HL-60 (cell line): ENCODE measurements around the gene KANSL1.

Experiments
- POLR2AphosphoS5 ChIP-seq: IDR thresholded peaks from 2 replicates; pipeline ENCODE4 v1.6.1; 2012; ENCODE audit warnings: low read depth
- TF ChIP-seq, protein P1 (sequence below): IDR thresholded peaks from one replicate; pipeline ENCODE4 v1.5.1; 2011; ENCODE audit warnings: low read length, control low read depth, inconsistent platforms; ENCODE audit not compliant: insufficient read depth
- TF ChIP-seq, protein P2 (sequence below): IDR thresholded peaks from 2 replicates; pipeline ENCODE4 v1.6.1; 2012; ENCODE audit warnings: low read depth; ENCODE audit not compliant: insufficient replicate concordance

DNA sequence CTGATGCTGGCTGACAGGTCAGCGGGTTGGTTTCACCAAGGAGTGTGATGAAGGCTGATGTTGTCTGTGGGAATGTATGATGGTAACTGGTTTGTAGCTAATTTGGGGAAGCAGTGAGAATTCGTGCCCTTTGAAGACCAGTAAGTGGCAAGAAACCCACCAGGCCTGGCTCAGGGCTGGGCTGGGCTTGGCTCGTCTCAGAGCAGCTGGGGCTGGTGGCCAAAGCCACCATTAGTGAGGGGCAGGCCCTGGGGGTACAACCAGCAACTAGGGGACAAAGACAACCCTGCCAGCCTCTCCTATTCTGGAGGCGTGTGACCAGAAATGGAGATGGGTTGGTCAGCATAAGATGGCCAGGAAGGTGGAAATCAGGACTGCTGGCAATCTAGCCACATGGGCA is 207.2 kb downstream of the KANSL1 start:
- TF ChIP-seq, protein P1, sequence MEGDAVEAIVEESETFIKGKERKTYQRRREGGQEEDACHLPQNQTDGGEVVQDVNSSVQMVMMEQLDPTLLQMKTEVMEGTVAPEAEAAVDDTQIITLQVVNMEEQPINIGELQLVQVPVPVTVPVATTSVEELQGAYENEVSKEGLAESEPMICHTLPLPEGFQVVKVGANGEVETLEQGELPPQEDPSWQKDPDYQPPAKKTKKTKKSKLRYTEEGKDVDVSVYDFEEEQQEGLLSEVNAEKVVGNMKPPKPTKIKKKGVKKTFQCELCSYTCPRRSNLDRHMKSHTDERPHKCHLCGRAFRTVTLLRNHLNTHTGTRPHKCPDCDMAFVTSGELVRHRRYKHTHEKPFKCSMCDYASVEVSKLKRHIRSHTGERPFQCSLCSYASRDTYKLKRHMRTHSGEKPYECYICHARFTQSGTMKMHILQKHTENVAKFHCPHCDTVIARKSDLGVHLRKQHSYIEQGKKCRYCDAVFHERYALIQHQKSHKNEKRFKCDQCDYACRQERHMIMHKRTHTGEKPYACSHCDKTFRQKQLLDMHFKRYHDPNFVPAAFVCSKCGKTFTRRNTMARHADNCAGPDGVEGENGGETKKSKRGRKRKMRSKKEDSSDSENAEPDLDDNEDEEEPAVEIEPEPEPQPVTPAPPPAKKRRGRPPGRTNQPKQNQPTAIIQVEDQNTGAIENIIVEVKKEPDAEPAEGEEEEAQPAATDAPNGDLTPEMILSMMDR, result no peak
- TF ChIP-seq, protein P2, sequence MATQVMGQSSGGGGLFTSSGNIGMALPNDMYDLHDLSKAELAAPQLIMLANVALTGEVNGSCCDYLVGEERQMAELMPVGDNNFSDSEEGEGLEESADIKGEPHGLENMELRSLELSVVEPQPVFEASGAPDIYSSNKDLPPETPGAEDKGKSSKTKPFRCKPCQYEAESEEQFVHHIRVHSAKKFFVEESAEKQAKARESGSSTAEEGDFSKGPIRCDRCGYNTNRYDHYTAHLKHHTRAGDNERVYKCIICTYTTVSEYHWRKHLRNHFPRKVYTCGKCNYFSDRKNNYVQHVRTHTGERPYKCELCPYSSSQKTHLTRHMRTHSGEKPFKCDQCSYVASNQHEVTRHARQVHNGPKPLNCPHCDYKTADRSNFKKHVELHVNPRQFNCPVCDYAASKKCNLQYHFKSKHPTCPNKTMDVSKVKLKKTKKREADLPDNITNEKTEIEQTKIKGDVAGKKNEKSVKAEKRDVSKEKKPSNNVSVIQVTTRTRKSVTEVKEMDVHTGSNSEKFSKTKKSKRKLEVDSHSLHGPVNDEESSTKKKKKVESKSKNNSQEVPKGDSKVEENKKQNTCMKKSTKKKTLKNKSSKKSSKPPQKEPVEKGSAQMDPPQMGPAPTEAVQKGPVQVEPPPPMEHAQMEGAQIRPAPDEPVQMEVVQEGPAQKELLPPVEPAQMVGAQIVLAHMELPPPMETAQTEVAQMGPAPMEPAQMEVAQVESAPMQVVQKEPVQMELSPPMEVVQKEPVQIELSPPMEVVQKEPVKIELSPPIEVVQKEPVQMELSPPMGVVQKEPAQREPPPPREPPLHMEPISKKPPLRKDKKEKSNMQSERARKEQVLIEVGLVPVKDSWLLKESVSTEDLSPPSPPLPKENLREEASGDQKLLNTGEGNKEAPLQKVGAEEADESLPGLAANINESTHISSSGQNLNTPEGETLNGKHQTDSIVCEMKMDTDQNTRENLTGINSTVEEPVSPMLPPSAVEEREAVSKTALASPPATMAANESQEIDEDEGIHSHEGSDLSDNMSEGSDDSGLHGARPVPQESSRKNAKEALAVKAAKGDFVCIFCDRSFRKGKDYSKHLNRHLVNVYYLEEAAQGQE, result no peak
- TF ChIP-seq POLR2AphosphoS5, result no peak
